Effector CD4-positive, alpha-beta T cell (primary cell): Measurements from ENCODE around the gene TMEM143.
A peak's percentile ranks its signal among the peaks of the same experiment; 100 is the strongest.

Experiments
- DNase-seq: peaks from one replicate; pipeline ENCODE4 v3.0.0-alpha.2; 2020

The TMEM143 gene

GRCh38 chr19:48354332-48354992 lies 9.3 kb downstream of the TMEM143 start:
- DNase-seq: no peak

GRCh38 chr19:48353677-48354076 lies 10.1 kb downstream of the TMEM143 start:
- DNase-seq: no peak

- DNase-seq: peak; percentile 69
These were observed 12.4 kb downstream of the TMEM143 start for GRCh38 chr19:48351341-48351752.

- DNase-seq: no peak
These were observed 12.9 kb downstream of the TMEM143 start for GRCh38 chr19:48350856-48351255.

GRCh38 chr19:48348737-48349136 lies 15.0 kb downstream of the TMEM143 start:
- no peak for DNase-seq

GRCh38 chr19:48348045-48348444 lies 15.7 kb downstream of the TMEM143 start:
- no peak for DNase-seq

GRCh38 chr19:48346191-48346590 lies 17.5 kb downstream of the TMEM143 start:
- no peak for DNase-seq

- no peak for DNase-seq
These were observed 18.8 kb downstream of the TMEM143 start for GRCh38 chr19:48344892-48345291.

GRCh38 chr19:48342841-48343540 lies 20.7 kb downstream of the TMEM143 start:
- no peak for DNase-seq

- no peak for DNase-seq
These were observed 21.4 kb downstream of the TMEM143 start for GRCh38 chr19:48342414-48342738.

GRCh38 chr19:48341515-48342413 lies 22.0 kb downstream of the TMEM143 start:
- no peak for DNase-seq

- no peak for DNase-seq
These were observed 22.7 kb downstream of the TMEM143 start for GRCh38 chr19:48340995-48341394.

- no peak for DNase-seq
These were observed 24.8 kb downstream of the TMEM143 start for GRCh38 chr19:48338802-48339503.

GRCh38 chr19:48338253-48338755 lies 25.4 kb downstream of the TMEM143 start:
- no peak for DNase-seq

GRCh38 chr19:48333467-48334384 lies 30.0 kb downstream of the TMEM143 start:
- peak; percentile 91 for DNase-seq

GRCh38 chr19:48332662-48333466 lies 30.9 kb downstream of the TMEM143 start:
- peak; percentile 94 for DNase-seq

GRCh38 chr19:48332351-48332661 lies 31.4 kb downstream of the TMEM143 start:
- no peak for DNase-seq

GRCh38 chr19:48330012-48330681 lies 33.6 kb downstream of the TMEM143 start:
- peak; percentile 82 for DNase-seq

- DNase-seq: peak; percentile 42
These were observed 34.4 kb downstream of the TMEM143 start for GRCh38 chr19:48329167-48329891.
